Stimulated activated CD8-positive, alpha-beta memory T cell treated with anti-CD3 and anti-CD28 coated beads, Interleukin-15, amount 100 ng/mL, for 4 hours (primary cell): ENCODE measurements around the gene CCDC188.

Experiments
- DNase-seq, 2 donors: peaks; one replicate each; pipeline ENCODE4 v3.0.0-alpha.2; 2020; ENCODE audit warnings: low read depth in 2 of 2

CCDC188 gene

DNA sequence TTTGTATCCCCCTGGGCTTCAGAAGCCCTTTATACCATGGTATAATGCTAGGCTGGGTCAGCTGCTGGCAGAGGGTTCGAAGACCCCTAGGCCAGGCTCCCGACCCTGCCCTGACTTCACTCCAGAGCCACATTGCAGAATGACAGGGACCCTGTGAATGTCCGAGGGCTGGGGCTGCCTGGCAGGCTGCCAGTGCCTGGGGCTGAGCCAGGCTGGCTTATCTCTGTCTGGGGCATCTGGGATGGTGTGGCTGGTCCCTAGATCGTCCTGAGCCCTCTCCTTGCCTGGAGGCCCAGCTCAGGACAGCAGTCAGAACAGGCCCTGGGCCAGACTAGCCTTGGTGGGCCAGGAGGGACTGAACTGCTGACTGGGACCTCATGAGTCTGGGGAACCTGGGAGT lies 15.6 kb downstream of the CCDC188 start:
- DNase-seq: no peak

DNA sequence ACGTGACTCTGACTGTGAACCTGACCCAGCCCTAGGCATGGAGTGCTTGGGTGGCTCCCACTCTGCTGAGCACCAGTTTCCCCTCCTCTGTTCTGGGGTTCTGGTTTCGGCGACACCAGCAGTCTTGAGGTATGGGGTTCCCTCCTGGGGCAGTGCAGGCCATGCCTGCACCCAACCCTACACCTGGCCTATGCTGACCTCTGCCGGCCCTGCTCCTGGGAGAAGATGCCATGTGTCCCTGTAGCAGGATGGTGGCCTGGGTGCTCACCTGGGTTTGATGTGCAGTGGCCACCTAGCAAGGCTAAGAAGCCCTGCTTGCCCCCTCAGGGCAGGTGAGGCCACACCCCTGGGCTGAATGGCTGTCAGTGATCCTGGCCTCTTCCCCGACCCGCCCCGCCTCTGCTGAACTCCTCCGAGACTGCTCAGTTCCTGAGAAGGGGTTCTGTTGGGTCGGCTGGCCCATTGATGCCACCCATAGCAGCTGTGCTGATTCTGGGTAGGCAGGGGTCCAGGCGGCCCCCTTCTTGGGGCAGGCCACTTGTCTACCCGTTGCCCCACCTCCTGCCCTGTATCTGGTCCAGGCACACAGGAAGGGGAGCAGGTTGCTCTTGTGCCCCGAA lies 16.8 kb downstream of the CCDC188 start:
- DNase-seq: no peak

DNA sequence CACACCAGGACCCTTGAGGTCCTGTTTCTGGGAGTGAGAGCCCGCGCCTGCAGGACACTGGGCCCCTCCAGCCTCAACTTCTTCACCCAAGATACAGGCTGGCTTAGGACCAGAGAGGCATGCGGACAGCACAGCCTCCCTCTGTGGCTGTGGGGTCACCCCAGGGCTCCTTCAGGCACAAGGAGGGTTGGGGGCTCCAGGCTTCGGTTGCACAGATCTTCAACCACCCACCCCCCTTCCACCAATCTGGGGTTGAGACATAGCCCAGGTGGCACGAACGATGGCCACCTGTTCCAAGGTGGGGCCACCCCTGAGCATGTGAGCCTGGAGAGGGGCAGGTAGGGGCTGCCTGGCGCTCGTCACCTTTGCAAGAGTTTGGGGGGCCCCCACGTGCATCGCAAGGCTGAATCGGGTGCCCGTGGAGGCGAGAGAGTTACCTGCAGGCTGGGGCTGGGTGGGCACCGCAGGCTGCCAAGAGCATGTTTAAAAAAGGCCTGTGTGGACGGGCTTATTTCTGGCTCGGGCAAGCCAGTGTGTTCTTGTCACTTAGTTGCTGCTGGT lies 18.1 kb downstream of the CCDC188 start:
- no peak for DNase-seq

DNA sequence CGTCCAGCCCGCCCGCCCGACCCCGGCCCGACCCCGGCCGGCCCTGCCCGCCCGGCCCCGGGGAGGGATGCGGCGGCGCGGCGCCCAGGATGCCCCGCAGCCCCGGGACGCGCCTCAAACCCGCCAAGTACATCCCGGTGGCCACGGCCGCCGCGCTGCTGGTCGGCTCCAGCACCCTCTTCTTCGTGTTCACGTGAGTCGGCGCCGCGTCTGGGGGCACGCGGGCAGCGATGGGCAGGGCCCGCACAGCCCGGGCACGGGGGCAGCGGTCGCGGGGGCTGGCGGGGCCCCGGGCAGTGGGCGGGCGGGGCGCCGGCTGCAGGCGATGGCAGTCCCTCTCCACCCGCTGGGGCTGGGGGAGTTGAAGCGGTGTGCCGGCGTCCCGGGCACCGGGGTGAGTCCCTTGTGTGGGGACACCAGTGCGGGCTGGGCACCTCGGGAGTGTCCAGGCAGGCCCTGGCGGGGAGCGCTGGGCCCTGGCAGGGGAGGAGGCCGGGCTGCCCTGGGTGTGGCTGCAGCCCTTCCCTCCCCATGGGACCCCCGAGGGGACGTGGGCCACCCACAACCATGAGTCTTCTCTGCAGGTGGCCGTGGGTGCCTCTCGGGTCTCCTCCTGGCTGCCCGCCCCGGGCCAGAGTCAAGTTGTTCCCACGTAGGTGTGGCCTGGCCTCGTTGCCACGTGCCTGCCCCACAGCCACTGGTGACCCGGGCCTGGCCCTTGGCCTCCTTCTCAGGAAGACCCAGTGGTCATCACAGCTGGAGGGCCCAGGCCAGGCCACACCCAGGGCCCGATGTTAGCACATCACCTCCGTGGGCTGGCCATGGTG lies 18.8 kb downstream of the CCDC188 start:
- DNase-seq: no peak

DNA sequence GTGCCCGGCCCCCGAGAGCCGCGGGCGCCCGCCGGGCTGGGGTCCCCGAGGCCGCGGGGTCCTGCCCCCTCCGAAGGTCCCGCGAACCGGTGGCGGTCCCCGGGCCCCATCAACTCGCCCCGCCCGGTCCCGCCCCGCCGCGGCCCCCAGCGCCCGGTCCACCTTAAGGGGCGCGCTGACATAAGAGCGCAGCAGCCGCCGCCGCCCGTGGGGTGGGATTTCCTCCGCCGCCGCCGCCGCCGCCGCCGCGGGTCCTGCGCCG lies 19.3 kb downstream of the CCDC188 start, which contains the start of gene ZDHHC8:
TSS of gene ZDHHC8 (plus strand) at position 208 of the 262 bp plus-strand sequence. CDS start 144 bp downstream, outside the sequence.
- DNase-seq: no peak

DNA sequence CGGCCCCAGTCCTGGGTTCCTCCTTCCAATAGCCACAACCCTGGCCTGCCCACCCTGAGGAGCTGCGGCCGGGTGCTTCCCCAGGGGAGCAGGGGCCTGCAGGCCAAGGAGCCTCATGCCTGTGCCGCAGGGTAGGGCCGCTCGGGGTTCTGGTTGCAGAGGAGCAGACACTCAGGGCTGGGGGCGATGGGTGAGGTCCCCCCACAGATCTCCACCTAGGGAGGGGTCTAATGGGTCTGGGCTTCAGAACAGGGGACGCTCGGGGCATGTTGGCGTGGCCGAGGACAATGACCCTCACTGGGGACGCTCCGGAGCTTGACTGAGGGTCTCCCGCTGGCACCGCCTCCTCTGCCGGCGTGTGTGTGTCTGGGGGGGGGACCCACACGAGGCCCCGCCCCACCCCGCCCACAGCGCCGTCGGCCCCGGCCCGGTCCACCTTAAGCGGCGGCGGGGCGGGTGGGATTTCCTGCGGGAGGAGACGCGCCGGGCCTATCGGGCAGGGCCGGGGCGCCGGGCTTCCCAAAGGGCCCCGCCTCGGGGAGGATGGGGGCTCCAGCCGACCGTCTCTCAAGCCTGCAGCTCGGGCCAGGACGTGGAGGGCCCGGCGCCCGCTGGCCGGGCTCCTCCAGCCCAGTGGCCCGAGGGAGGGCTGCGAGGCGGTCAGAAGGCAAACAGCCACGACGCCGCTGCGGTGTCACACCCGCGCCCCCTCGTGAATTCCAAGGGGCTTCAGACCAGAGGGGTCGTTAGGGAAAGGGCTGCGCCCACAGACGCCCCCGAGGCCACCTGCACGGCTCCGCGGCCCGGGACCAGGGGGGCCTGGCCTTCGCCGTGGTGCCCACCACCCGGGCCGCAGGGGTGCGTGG lies 19.9 kb downstream of the CCDC188 start:
- DNase-seq: peak; percentile 61 to 63

DNA sequence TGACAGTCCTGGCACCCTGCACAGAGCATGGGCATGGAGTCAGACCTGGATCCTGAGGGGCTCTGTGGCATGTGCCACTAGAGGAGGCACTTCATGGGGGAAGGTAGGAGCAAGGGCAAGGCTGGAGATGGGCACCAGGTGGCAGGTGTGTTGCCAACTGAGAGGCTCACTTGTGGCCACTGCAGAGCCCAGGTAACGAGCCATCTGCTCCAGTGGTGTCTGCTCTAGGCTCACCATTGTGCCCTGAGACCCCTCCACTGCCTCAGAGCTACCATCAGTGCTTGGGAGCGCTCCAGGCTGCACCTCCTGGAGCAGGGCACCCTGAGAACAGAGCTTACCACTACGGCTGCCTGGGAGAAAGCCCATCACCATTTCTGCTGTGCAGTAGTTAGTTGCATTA lies 20.5 kb downstream of the CCDC188 start:
- no peak for DNase-seq

DNA sequence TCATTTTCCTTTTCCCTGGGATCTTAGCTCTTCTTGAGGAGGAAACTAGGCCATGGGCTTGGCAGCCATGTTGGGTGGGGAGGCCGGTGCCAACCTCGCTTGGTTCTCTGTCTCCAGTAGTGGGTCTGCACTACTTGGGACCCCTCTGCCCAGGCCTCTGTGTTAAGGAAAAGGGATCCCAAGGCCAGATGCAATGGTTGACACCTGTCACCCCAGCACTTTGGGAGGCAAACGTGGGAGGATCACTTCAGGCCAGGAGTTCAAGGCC lies 21.2 kb downstream of the CCDC188 start:
- no peak for DNase-seq

DNA sequence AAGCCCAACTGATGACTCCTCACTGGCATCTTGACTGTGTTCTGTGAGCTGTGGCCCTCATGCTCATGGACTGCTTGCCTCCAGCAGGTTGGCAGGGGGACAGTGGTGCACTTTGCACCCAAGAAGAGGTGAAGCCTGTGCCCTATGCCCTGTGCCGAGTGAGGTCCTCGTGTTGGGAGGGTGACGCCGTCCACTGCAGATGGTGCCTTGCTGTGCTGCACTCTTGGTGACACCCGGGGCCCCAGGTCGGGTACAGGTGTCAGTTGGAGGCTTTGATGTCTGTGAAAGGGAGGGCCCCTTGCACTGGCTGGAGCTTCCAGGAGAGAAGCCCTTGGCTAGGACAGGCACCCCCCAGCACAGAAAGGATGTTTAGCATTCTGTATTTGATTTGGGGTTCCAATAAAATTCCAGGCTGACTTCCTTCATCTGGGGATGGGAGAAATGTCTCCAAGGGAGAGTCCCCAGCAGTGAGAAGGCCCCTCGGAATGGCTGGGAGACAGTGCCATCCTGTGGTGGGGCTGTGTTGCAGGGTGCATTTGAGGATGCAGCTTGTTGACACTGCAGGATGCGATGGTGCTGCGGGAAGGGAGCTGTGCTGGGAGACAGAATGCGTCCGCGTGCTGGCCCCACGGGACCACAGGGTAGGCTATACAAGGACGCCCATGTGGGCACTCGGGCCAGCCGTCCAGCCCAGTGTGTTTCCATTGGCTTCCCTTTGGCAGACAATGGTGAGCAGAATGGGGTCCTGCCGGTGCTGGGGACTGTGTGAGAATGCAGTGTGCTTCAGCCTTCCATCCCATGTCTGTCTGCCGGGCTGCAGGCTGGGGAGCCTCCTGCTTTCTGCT lies 21.7 kb downstream of the CCDC188 start:
- no peak for DNase-seq

DNA sequence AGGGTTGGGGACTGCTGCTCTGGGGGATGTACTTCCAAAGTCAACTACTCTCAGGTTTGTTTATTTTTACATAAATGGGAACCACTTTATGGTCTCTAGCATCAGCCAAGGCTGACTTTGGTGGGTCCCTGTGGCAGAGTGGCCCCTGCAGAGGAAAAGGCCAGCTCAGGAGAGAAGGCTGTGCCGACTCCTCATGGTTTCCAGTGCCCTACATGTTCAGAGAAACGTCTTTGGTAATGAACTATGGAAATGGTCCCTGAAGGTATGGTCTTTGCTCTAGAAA lies 22.3 kb downstream of the CCDC188 start:
- DNase-seq: no peak

DNA sequence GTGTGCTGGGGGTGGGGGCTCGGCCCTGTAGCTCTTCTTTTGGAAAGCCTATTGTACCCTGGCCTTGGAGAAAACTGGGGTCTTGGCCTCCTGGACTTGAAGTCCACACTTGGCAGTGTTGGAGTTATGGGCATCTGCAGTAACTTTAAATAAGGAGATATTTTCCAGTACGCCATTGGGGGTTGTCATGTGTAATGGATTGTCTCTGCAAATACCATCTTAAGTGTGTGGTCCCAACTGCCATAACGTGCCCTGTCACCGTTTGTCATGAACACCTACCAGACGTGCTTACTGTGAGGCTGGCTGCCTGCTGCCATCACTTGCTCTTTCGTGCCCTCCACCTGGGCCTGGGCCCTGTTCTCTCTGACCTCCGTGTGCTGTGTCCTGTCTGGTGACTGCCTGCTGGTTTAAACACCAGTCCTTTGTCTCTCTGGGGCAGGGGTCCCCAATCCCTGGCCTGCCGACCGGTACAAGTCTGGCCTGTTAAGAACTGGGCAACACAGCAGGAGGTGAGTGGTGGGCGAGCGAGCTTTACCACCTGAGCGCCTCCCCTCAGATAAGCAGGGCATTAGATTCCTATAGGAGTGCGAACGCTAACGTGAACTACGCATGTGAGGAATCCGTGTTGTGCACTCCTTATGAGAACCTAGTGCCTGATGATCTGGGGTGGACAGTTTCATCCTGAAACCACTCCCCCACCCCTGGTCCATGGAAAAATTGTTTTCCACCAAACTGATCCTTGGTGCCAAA lies 22.8 kb downstream of the CCDC188 start:
- no peak for DNase-seq

DNA sequence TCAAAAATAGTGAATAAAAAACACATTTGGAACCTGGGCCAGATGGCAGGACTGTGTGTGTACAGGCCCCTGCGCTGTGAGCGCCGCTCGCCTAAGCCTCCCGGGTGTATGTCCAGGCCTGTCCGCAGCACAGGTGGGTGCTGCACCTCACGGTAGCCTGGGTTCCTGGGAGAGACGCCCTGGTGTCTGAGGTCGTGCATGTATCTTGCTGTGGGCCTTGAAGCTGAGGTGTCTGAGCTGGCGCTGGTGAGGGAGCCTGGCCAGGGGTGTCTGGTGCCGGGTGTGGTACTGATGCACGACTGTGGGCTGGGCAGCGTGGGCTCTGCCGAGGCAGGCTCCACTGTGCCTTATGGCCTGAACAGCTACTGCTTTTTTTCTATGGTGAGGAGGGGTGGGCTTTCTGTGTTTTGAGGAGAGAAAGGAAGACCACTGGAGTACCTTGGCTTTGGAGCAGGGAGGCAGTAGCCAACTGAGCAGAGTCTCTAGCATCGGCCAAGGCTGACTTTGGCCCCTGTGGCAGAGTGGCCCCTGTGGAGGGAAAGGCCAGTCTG lies 23.5 kb downstream of the CCDC188 start:
- no peak for DNase-seq

DNA sequence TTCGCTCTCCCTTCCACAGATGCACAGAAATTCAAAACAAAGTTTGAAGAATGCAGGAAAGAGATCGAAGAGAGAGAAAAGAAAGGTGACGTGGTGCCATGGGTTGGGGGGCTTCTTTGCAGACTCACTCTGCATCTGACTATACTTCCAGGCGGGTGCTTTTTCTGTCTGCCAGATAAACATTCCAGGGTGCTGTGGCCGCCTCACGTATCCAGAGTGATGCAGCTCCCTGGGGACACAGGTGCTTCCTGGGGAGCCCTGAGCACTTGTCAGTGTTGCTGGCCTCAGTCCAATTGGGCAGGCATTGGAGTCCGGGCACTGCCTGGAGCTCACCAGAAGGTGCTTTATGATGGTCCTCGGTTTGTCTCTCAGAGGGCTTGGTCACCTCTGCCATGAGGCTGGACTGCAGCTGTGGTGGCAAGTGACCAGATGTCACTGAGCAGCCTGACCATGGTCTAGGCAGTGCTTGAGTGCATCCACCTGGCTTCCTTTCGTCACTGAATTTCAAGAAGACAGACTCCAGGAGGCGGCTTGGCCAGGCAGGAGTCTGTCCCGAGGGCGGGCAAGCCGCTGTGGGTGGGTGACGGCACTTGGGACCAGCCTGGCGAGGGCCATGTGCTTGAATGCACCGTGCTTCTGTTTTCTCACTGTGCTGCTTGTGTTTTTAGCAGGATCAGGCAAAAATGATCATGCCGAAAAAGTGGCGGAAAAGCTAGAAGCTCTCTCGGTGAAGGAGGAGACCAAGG lies 24.4 kb downstream of the CCDC188 start:
- no peak for DNase-seq

DNA sequence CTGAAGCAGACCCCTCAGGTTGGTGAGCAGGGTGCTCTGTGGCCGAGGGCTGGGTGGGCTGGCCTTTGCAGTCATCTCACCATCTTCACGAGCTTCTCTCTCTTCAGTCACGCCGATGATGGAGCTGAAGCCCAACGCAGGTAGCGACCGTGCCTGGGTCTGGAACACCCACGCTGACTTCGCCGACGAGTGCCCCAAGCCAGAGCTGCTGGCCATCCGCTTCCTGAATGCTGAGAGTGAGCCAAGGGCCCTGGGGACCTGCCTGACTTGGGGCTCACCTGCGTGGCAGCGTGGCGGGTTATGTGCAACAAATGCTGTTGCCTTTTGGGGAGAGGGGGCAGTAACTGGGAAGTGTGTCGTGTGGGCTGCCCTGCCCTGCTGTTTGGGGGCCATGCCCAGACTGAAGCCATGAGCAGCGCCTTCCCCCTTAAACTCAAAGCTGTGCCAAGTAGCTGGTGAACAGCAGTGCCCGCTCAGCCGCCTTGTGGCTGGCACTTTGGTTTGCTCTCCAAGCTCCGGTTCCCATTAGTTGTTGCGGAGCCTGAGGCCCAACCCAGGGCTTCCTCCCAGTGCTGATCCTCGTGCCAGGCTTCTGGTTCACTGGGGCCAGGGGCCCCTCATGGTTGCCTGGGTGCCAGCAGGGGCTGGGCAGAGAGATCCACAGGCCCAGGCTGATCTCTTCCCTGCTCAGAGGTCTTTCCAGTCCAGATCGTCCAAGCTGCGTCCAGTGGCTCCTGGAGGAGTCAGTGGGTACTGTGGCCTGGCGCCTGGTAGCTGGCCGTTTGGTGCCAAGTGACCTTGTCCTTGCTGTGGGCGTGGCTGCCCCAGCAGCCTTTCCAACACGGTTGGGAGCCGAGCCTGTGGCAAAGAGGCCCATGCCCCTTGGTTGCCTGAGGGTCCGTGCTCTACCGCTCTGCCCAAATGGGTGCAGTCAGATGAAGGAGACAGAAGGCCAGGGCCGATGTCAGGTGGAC lies 25.4 kb downstream of the CCDC188 start:
- no peak for DNase-seq

DNA sequence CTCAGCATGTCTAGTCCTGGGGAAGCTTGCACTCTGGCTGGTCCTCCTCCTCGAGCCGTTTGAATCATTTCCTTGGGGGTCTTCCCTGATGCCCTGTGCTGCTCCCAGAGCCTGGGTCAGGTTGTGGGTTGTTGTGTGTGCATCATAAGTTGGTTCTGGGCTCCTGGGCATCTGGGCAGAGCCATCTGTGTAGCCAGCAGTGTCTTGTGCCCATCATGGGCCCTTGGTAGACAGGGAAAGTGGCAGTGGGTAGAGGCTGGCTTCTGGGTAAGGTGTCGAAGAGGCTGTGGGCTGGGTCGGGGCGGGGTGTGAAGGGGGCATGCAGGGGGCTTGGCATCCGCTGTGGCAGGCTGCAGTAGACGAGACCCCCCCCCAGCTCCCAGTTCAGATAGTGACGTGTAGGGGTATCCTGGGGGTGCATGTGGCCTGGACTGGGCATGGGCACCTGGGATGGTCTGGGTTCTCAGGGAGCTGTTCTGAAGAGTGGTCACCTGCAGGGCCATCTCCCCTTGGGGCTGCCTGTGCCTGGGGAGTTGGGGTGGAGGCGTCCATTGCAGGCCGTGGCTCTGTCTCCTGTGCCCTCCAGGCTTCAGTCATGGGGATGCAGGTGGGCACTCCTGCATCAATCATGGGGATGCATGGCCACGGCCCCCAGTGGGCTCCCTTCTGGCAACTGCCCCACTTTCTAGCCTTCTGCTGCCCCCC lies 26.6 kb downstream of the CCDC188 start:
- no peak for DNase-seq

DNA sequence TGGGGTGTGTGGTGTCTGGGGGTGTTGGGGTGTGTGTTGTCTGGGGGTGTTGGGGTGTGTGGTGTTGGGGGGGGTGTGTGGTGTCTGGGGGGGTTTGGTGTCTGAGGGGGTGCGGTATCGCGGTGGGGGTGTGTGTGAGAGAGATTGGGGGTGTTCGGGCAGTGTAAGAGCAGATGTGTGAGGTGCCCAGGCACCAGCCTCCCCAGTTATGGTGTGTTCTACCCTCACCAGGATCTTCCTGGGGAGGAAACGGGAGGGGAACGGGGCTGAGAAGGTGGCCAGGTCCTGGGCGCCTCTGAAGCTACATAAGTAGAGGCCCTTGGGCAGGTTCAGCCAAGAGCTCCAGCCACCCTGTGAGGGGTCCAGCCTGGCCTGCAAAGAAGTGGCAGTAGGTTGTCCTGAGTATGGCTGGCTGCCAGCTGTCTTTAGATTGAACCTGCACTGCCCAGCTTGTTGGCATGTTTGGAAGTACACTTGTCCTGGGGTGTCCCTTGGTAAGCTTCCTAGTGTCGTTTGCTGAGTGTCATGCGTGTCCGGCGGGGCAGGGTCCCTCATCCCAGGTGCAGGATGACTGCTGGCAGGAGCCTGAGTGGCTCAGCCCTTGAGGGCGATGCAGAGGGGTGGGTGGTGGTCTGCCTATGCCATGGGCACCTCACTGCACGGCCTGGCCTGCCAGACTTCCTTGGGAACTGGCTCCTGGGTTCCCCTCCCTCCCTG lies 27.3 kb downstream of the CCDC188 start:
- no peak for DNase-seq

DNA sequence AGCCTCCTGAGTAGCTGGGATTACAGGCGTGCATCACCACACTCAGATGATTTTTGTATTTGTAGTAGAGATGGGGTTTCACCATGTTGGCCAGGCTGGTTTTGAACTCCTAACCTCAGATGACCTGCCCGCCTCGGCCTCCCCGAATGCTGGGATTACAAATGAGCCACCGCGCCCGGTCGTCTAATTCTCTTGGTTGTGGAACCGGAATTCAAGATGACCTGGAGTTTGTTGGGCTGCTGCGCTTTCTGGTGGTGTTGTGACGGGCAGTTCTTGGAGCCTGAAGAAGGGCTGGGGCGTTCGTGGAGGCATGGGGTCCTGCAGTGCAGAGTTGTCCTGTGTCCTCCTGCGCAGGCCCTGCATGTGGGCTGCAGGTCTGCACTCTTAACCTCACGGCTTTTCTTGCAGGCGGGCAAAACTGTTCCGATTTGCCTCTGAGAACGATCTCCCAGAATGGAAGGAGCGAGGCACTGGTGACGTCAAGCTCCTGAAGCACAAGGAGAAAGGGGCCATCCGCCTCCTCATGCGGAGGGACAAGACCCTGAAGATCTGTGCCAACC lies 28.9 kb downstream of the CCDC188 start:
- no peak for DNase-seq
